ENCODE data around the gene TUFM. TPM values are rescaled to one million over a fixed set of nuclear protein-coding genes. Genes with fewer than 3 reads are reported as not detected.

The TUFM gene
- total and polyA plus RNA-seq, 2 experiments from 2014 or later, result 225 to 359 TPM

DNA sequence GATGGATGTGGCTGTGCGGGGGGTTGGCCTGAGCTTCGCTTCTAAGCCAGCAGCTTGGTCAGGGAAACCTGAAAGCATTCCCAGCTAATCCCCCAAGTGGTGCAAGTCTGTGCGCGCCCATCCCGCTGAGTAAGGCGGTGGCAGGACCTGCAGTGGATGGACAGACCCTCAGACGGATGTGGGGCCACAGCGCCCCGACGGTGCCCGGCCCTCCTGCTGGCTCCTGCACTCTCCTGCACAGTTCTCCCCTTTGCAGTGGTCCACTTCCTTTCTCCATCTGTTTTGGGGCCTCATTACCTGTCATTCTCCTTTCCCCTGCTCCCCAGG lies 34.4 kb upstream of the TUFM start:
- no peaks in the 10 kb centered on the region for H3K36me3 ChIP-seq
- H3K4me1 ChIP-seq (ENCODE audit: low read depth), result peaks cover 25% of the 10 kb centered on the region
- no peaks in the 10 kb centered on the region for H3K9me3 ChIP-seq (ENCODE audit: low read depth)
- TF ChIP-seq, protein P1, sequence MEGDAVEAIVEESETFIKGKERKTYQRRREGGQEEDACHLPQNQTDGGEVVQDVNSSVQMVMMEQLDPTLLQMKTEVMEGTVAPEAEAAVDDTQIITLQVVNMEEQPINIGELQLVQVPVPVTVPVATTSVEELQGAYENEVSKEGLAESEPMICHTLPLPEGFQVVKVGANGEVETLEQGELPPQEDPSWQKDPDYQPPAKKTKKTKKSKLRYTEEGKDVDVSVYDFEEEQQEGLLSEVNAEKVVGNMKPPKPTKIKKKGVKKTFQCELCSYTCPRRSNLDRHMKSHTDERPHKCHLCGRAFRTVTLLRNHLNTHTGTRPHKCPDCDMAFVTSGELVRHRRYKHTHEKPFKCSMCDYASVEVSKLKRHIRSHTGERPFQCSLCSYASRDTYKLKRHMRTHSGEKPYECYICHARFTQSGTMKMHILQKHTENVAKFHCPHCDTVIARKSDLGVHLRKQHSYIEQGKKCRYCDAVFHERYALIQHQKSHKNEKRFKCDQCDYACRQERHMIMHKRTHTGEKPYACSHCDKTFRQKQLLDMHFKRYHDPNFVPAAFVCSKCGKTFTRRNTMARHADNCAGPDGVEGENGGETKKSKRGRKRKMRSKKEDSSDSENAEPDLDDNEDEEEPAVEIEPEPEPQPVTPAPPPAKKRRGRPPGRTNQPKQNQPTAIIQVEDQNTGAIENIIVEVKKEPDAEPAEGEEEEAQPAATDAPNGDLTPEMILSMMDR (IDR thresholded peaks at IDR 0.05; ENCODE audit: low read depth, low read length), result no peak
- no peak for DNase-seq (ENCODE audit: low read depth in 1 of 2, low spot score in 1 of 2)
- H3K27me3 ChIP-seq, result no peaks in the 10 kb centered on the region
- H3K4me3 ChIP-seq, result peak overlapping the region; percentile 65
- no peak overlapping the region for H3K27ac ChIP-seq

DNA sequence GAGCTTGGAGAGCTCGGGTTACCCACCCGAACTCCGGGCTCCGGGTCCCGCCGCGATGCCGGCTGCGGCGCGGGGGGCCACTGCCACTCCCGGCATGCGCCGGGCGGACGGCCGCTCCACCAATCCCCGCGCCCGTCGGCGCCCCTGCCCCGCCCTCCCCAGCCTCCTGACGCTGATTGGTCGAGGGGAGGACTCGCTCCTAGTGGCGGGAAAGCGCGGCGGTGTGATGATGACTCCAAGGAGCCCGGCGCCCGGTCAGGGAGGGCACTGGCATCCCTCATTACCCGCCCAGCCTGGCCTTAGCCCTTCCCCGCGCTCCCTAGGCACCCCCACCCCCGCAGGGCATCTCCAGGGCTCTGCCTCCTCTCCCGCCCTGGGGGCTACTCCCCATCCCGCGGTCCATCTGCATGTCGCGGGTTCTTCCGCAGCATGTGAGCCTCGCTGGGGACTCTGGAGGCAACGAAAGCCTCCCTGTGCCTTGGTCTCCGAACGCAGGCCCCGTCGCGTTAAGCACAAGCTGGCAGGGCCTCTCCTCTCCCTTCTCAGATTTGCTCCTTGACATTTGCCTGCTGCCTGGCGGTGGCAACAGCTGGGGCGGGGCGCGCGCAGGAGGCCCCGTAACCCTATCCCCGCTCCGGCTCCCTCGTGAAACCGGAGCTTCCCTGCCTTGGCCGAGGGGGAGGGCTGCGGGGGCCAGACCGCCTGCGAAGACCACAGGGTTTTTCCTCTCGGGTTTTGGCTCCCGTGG lies 33.9 kb upstream of the TUFM start:
- peaks cover 31% of the 10 kb centered on the region for H3K4me1 ChIP-seq (ENCODE audit: low read depth)
- peak; percentile 86 to 94 for DNase-seq (ENCODE audit: low read depth in 1 of 2, low spot score in 1 of 2)
- H3K27me3 ChIP-seq, result no peaks in the 10 kb centered on the region
- H3K4me3 ChIP-seq, result peak overlapping the region; percentile 65
- H3K9me3 ChIP-seq (ENCODE audit: low read depth), result no peaks in the 10 kb centered on the region
- peak overlapping the region; percentile 12 for H3K27ac ChIP-seq
- TF ChIP-seq, protein P1 (IDR thresholded peaks at IDR 0.05; ENCODE audit: low read depth, low read length), result no peak
- H3K36me3 ChIP-seq, result no peaks in the 10 kb centered on the region

DNA sequence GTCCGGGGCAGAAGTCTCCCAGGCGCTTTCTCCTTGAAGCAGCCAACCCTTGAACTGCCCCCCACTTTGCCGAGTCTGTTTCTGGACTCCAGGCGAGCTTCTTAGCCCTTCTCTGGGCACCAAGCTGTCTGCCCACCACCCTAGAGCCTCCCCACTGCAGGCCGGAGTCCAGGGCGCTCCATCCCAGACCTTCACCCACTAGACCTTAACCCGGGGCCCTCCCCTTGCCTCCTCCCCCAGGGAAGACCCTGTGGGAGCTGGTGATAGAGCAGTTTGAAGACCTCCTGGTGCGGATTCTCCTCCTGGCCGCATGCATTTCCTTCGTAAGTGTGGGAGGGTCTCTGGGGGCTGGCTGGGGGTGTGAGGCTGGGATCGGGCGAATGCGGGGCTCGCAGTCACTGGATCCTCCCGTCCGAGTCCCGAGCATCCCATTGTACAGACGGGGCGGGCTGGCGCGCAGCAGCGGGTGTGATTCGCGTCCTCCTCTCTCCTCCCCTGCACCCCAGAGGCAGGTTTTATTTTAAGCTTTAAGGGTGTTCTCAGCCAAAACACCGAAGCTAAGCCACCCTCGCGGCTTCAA lies 33.2 kb upstream of the TUFM start:
- Histone ChIP-seq H3K4me3 (peak overlapping the region; percentile 65), H3K36me3 (no peaks in the 10 kb centered on the region), H3K27ac (peak overlapping the region; percentile 12), H3K9me3 (ENCODE audit: low read depth) (no peaks in the 10 kb centered on the region), H3K4me1 (ENCODE audit: low read depth) (peaks cover 31% of the 10 kb centered on the region), H3K27me3 (no peaks in the 10 kb centered on the region)
- TF ChIP-seq, protein P1 (IDR thresholded peaks at IDR 0.05; ENCODE audit: low read depth, low read length), result no peak
- no peak for DNase-seq (ENCODE audit: low read depth in 1 of 2, low spot score in 1 of 2)

DNA sequence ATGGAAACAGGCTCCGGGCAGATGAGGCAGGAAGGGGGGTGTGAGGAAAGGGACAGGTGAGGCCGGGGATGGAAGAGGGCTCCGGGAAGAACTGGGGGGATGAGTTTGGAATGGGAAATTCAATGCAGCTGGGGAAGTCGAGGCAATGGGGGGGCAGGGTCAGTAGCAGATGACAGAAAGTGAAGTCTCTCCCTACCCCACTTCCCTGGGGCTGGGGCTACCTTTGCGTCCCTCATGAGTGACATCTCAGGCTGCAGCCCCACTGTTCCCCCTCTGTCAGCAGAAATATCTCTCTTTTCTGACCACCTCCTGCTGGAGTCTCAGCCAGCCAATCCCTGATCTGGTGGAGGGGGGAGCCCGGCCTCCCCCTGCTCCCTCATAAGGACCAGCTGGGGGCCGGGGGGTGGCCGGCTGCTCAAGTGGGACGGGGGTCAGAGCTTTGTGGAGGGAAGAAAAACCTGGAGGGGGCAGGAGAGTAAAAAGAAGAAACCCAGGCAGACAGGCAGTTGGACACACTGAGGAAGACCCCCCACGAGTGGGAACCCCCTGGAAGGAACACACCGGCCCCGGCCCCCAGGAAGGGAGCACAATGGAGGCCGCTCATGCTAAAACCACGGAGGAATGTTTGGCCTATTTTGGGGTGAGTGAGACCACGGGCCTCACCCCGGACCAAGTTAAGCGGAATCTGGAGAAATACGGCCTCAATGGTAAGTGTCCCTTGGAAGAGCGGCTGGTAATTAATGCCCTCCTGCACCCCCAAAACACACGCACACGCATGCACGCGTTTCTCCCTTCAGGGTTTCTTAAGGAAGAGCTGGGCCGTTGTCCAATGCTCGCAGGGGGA lies 32.2 kb upstream of the TUFM start, which contains the start of gene ATP2A1:
TSS of gene ATP2A1 (plus strand) at position 406 of the 844 bp plus-strand sequence. CDS start at position 590, 184 bp downstream.
- no peak for DNase-seq (ENCODE audit: low read depth in 1 of 2, low spot score in 1 of 2)
- Histone ChIP-seq H3K4me1 (ENCODE audit: low read depth) (peaks cover 28% of the 10 kb centered on the region), H3K9me3 (ENCODE audit: low read depth) (no peaks in the 10 kb centered on the region), H3K36me3 (no peaks in the 10 kb centered on the region), H3K27ac (peak within 1 kb of the TSS; percentile 39), H3K27me3 (no peaks in the 10 kb centered on the region), H3K4me3 (peak within 1 kb of the TSS; percentile 65)
- TF ChIP-seq, protein P1 (IDR thresholded peaks at IDR 0.05; ENCODE audit: low read depth, low read length), result no peak

DNA sequence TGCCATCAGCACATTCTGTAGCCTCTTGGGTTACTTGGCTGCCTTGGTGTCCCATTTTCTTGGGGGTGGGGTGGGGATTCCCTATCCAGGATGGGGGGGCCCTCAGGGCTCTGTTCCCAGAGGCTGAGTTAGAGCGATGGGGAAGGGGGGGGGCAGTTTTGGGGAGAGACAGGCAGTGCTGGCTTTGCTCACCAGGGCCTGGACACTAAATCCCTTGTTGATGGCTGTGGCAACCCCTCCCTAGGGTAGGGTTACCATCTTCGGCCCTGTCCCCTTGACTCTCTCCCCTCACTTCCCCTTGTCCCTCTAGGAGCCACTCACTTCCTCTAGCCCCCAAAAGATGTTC lies 31.5 kb upstream of the TUFM start:
- no peaks in the 10 kb centered on the region for H3K9me3 ChIP-seq (ENCODE audit: low read depth)
- TF ChIP-seq, protein P1 (IDR thresholded peaks at IDR 0.05; ENCODE audit: low read depth, low read length), result no peak
- H3K36me3 ChIP-seq, result no peaks in the 10 kb centered on the region
- DNase-seq (ENCODE audit: low read depth in 1 of 2, low spot score in 1 of 2), result no peak
- H3K27ac ChIP-seq, result no peak overlapping the region
- H3K4me3 ChIP-seq, result no peak overlapping the region
- H3K27me3 ChIP-seq, result no peaks in the 10 kb centered on the region
- peaks cover 21% of the 10 kb centered on the region for H3K4me1 ChIP-seq (ENCODE audit: low read depth)
